Measurements from ENCODE around the gene OLR1. TPM values are rescaled to one million over a fixed set of nuclear protein-coding genes. Genes with fewer than 3 reads are reported as not detected.

The OLR1 gene
- total and polyA plus RNA-seq, 2 of the 4 experiments (the other 2 are of a cell fraction) = 3.2 to 4.1 TPM

DNA sequence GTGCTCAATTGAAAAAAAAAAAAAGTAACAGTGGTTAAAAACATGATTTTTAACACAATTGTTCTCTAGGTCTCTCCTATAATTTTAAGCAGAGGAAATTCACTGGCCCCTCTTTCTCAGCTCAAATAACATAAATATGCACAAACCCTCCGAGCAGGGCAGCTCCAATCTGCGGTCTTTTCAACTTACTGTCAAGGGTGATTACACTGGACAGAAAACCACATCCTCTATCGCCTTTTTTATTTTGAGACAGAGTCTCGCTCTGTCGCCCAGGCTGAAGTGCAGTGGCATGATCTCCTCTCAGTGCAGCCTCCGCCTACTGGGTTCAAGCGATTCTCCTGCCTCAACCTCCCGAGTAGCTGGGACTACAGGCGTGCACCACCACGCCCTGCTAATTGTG, 24.3 kb upstream of the OLR1 start:
- Histone ChIP-seq H3K36me3 (ENCODE audit: control insufficient read depth, insufficient read depth, low read length) (no peaks in the 10 kb centered on the region), H3K4ac (ENCODE audit: low read depth, low read length) (no peak overlapping the region), H4K91ac (ENCODE audit: insufficient read depth, low read depth, low read length) (no peak overlapping the region), H3K4me1 (ENCODE audit: control insufficient read depth, insufficient read depth, low read length) (peaks cover 4% of the 10 kb centered on the region), H3K18ac (ENCODE audit: low read depth, low read length) (no peak overlapping the region), H4K8ac (ENCODE audit: low read depth in 2 of 2, low read length in 2 of 2) (no peak overlapping the region), H2BK15ac (ENCODE audit: low read depth, low read length) (no peak overlapping the region), H3K27me3 (ENCODE audit: control insufficient read depth, insufficient read depth, low read length) (no peaks in the 10 kb centered on the region), H2AK5ac (ENCODE audit: low read depth, low read length) (no peak overlapping the region), H3K23ac (ENCODE audit: low read depth, low read length) (no peak overlapping the region), H3K27ac (ENCODE audit: insufficient read depth, low read length) (no peak overlapping the region), H2AFZ (replicated peaks; ENCODE audit: low read length, poor library complexity) (no peak overlapping the region), H3K4me3 (ENCODE audit: insufficient read depth, low read depth, low read length) (no peak overlapping the region), H3K4me2 (ENCODE audit: low read depth, low read length) (no peak overlapping the region), H2BK5ac (ENCODE audit: low read depth, low read length, poor library complexity, severe bottlenecking) (no peak overlapping the region), H4K20me1 (ENCODE audit: insufficient read depth, low read length) (no peaks in the 10 kb centered on the region), H2BK120ac (ENCODE audit: low read depth, low read length) (no peak overlapping the region), H3K9me1 (ENCODE audit: insufficient read depth, low read length) (peaks cover 3% of the 10 kb centered on the region), H3K9me3 (ENCODE audit: control insufficient read depth, insufficient read depth, low read length) (no peaks in the 10 kb centered on the region), H2BK20ac (ENCODE audit: low read depth, low read length) (no peak overlapping the region), H3K56ac (ENCODE audit: extremely low read depth, insufficient read depth, low read length) (no peak overlapping the region), H3K14ac (replicated peaks; ENCODE audit: low read depth, low read length) (no peak overlapping the region), H3K9ac (ENCODE audit: low read depth, low read length) (no peak overlapping the region), H2AK9ac (replicated peaks; ENCODE audit: low read depth, low read length, poor library complexity) (no peak overlapping the region), H4K5ac (ENCODE audit: low read depth, low read length) (no peak overlapping the region), H3K79me1 (ENCODE audit: low read depth in 1 of 2, low read length in 2 of 2) (no peaks in the 10 kb centered on the region)
- ATAC-seq (ENCODE audit: low read depth) (no peak), DNase-seq (no peak)
- BruUV-seq (replicated peaks) = no TSS peak
- no peak for TF ChIP-seq NFE2L2 (IDR thresholded peaks at IDR 0.05; ENCODE audit: low read depth, low read length)
- TF ChIP-seq MXI1 (IDR thresholded peaks at IDR 0.05; ENCODE audit: borderline replicate concordance, low read depth, low read length) = no peak
- WGBS, 2 experiments (ENCODE audit: extremely low coverage in 2 of 2, insufficient read length in 1 of 2) = 90% methylated on average over 2 of the region's 10 CpGs; no CpG with 5 or more reads in 1 of the 2 experiments
- ChIA-PET CTCF (interaction anchor here (0.7 kb wide), 1 partner anchor 71 kb away, joined by 3 read pairs; no protein-coding TSS in a partner anchor), POLR2A (ENCODE audit: unreplicated experiment) (no interaction called here)
- dilution Hi-C loops (cut with HindIII; ENCODE audit: low sequenced_read_pairs, unreplicated experiment) (no loop called here), in situ Hi-C loops (cut with MboI; ENCODE audit: low sequenced_read_pairs) (no loop called here), intact Hi-C loops (cut with micrococcal nuclease) (no loop called here)

Data from IMR-90 (cell line).